Astrocyte (in vitro differentiated cells and primary cell): ENCODE measurements around the gene HMX1. TPM values are rescaled to one million over a fixed set of nuclear protein-coding genes. Genes with fewer than 3 reads are reported as not detected.

ENCODE experiments used
- DNase-seq: peaks from one replicate; pipeline ENCODE4 v3.0.0-alpha.2; 2010; ENCODE audit warnings: low read depth
- FAIRE-seq: peaks from 2 replicates; lab custom pipeline; 2011; peaks lifted over from hg19 to GRCh38; lab: Jason Lieb, UNC
- H2AFZ ChIP-seq: 2 replicates; pipeline ENCODE4 v1.6.0; 2012; ENCODE audit warnings: low read depth, low read length, inconsistent platforms
- H3K27ac ChIP-seq: 2 replicates; pipeline ENCODE4 v1.5.1; 2011; ENCODE audit warnings: low read depth, low read length, inconsistent platforms
- H3K27me3 ChIP-seq: 2 replicates; pipeline ENCODE4 v1.6.0; 2011; ENCODE audit warnings: low read length, inconsistent platforms; ENCODE audit not compliant: insufficient read depth
- H3K36me3 ChIP-seq: 2 replicates; pipeline ENCODE4 v1.5.1; 2011; ENCODE audit warnings: low read length, inconsistent platforms; ENCODE audit not compliant: insufficient read depth
- H3K4me1 ChIP-seq: 2 replicates; pipeline ENCODE4 v1.5.1; 2011; ENCODE audit warnings: low read length, inconsistent platforms; ENCODE audit not compliant: insufficient read depth
- H3K4me2 ChIP-seq: 2 replicates; pipeline ENCODE4 v1.6.0; 2012; ENCODE audit warnings: low read length, inconsistent platforms
- H3K4me3 ChIP-seq: 2 replicates; pipeline ENCODE4 v1.5.1; 2011; ENCODE audit warnings: low read depth, mild to moderate bottlenecking, low read length, inconsistent platforms; ENCODE audit not compliant: insufficient read depth
- H3K79me2 ChIP-seq: 2 replicates; pipeline ENCODE4 v1.6.0; 2012; ENCODE audit warnings: mild to moderate bottlenecking, low read length, inconsistent platforms; ENCODE audit not compliant: insufficient read depth
- H3K9ac ChIP-seq: 2 replicates; pipeline ENCODE4 v1.6.0; 2012; ENCODE audit warnings: mild to moderate bottlenecking, low read length, inconsistent platforms
- H3K9me3 ChIP-seq: 2 replicates; pipeline ENCODE4 v1.5.1; 2012; ENCODE audit warnings: low read depth, mild to moderate bottlenecking, low read length, inconsistent platforms; ENCODE audit not compliant: insufficient read depth
- H4K20me1 ChIP-seq: 2 replicates; pipeline ENCODE4 v1.6.0; 2012; ENCODE audit warnings: low read length, inconsistent platforms; ENCODE audit not compliant: insufficient read depth
- H3K27ac Mint-ChIP-seq: one replicate; pipeline ENCODE4 v1.8.0; 2021; ENCODE audit warnings: mild to moderate bottlenecking, mixed read lengths; ENCODE audit not compliant: unreplicated experiment
- H3K27me3 Mint-ChIP-seq: one replicate; pipeline ENCODE4 v1.8.0; 2021; ENCODE audit warnings: low read depth, mixed read lengths; ENCODE audit not compliant: unreplicated experiment
- H3K36me3 Mint-ChIP-seq: one replicate; pipeline ENCODE4 v1.8.0; 2021; ENCODE audit warnings: low read depth, mixed read lengths; ENCODE audit not compliant: unreplicated experiment
- H3K4me1 Mint-ChIP-seq: one replicate; pipeline ENCODE4 v1.8.0; 2021; ENCODE audit warnings: low read depth, mixed read lengths; ENCODE audit not compliant: unreplicated experiment
- H3K4me3 Mint-ChIP-seq: one replicate; pipeline ENCODE4 v1.8.0; 2021; ENCODE audit warnings: mild to moderate bottlenecking, moderate library complexity, mixed read lengths; ENCODE audit not compliant: unreplicated experiment
- H3K9me3 Mint-ChIP-seq: one replicate; pipeline ENCODE4 v1.8.0; 2021; ENCODE audit warnings: mild to moderate bottlenecking, mixed read lengths; ENCODE audit not compliant: unreplicated experiment
- CTCF ChIP-seq: IDR thresholded peaks from 2 replicates; pipeline ENCODE4 v1.5.1; 2011; ENCODE audit warnings: low read depth, mild to moderate bottlenecking, inconsistent platforms, low read length, moderate library complexity; ENCODE audit not compliant: insufficient read depth
- EZH2 ChIP-seq: IDR thresholded peaks from 2 replicates; pipeline ENCODE4 v1.6.1; 2012; ENCODE audit warnings: mild to moderate bottlenecking, low read length, inconsistent platforms; ENCODE audit not compliant: insufficient read depth
- total RNA-seq: library from RNA; stranded (reverse); gene quantifications from 2 replicates; pipeline ENCODE4 v1.2.1, GENCODE V29; 2021

Gene HMX1
- total RNA-seq, 1 donor from 2014 or later = 0.25 TPM

GRCh38 chr4:8862334-8862733 is 9.3 kb downstream of the HMX1 start:
- peak overlapping the region; percentile 53 for H3K27ac Mint-ChIP-seq
- H3K4me2 ChIP-seq = no peak overlapping the region
- H3K4me3 Mint-ChIP-seq = no peak overlapping the region
- no peaks in the 10 kb centered on the region for H3K79me2 ChIP-seq
- no peak for TF ChIP-seq EZH2
- no peak for TF ChIP-seq CTCF
- H3K9ac ChIP-seq = no peak overlapping the region
- H3K9me3 Mint-ChIP-seq = peaks cover 4% of the 10 kb centered on the region
- no peaks in the 10 kb centered on the region for H3K9me3 ChIP-seq
- FAIRE-seq = no peak
- no peak for DNase-seq
- no peaks in the 10 kb centered on the region for H3K36me3 ChIP-seq
- peaks cover 74% of the 10 kb centered on the region for H3K27me3 ChIP-seq
- peaks cover 64% of the 10 kb centered on the region for H3K27me3 Mint-ChIP-seq
- H3K4me1 ChIP-seq = no peaks in the 10 kb centered on the region
- H4K20me1 ChIP-seq = no peaks in the 10 kb centered on the region
- no peak overlapping the region for H3K27ac ChIP-seq
- no peaks in the 10 kb centered on the region for H3K4me1 Mint-ChIP-seq
- H2AFZ ChIP-seq = no peak overlapping the region
- H3K4me3 ChIP-seq = no peak overlapping the region
- no peaks in the 10 kb centered on the region for H3K36me3 Mint-ChIP-seq

- Mint-ChIP-seq H3K4me1 (no peaks in the 10 kb centered on the region), H3K4me3 (no peak overlapping the region), H3K36me3 (no peaks in the 10 kb centered on the region), H3K27ac (no peak overlapping the region), H3K27me3 (peaks cover 64% of the 10 kb centered on the region), H3K9me3 (peaks cover 4% of the 10 kb centered on the region)
- Histone ChIP-seq H3K79me2 (no peaks in the 10 kb centered on the region), H4K20me1 (no peaks in the 10 kb centered on the region), H3K36me3 (no peaks in the 10 kb centered on the region), H3K27ac (no peak overlapping the region), H3K9me3 (no peaks in the 10 kb centered on the region), H3K9ac (no peak overlapping the region), H3K27me3 (peaks cover 72% of the 10 kb centered on the region), H3K4me1 (no peaks in the 10 kb centered on the region), H3K4me3 (no peak overlapping the region), H3K4me2 (no peak overlapping the region), H2AFZ (no peak overlapping the region)
- peak; percentile 50 for TF ChIP-seq EZH2
- no peak for TF ChIP-seq CTCF
- no peak for DNase-seq
- FAIRE-seq = no peak
Observed at GRCh38 chr4:8861576-8862295, 9.9 kb downstream of the HMX1 start.

GRCh38 chr4:8860892-8861575 is 10.6 kb downstream of the HMX1 start:
- Mint-ChIP-seq H3K9me3 (peaks cover 6% of the 10 kb centered on the region), H3K36me3 (no peaks in the 10 kb centered on the region), H3K4me3 (no peak overlapping the region), H3K27me3 (peaks cover 64% of the 10 kb centered on the region), H3K27ac (no peak overlapping the region), H3K4me1 (no peaks in the 10 kb centered on the region)
- no peaks in the 10 kb centered on the region for H3K36me3 ChIP-seq
- no peak overlapping the region for H2AFZ ChIP-seq
- H3K27ac ChIP-seq = no peak overlapping the region
- H3K79me2 ChIP-seq = no peaks in the 10 kb centered on the region
- no peak overlapping the region for H3K4me3 ChIP-seq
- H3K9me3 ChIP-seq = no peaks in the 10 kb centered on the region
- no peaks in the 10 kb centered on the region for H4K20me1 ChIP-seq
- FAIRE-seq (no peak), DNase-seq (no peak)
- no peaks in the 10 kb centered on the region for H3K4me1 ChIP-seq
- peaks cover 72% of the 10 kb centered on the region for H3K27me3 ChIP-seq
- TF ChIP-seq CTCF (no peak), EZH2 (no peak)
- H3K4me2 ChIP-seq = no peak overlapping the region
- H3K9ac ChIP-seq = no peak overlapping the region
